Testis (tissue), 3 donors: ENCODE data around the gene MINDY4. TPM values are rescaled to one million over a fixed set of nuclear protein-coding genes. Genes with fewer than 3 reads are reported as not detected.

Experiments
- DNase-seq: peaks from one replicate; pipeline ENCODE4 v3.0.0-alpha.2; 2019
- H3K27ac ChIP-seq, 2 donors: fragments of 200-600 bp; sonication (generic); one replicate each; pipeline ENCODE4 v1.5.1; 2019
- H3K27me3 ChIP-seq: fragments of 200-600 bp; sonication (generic); one replicate; pipeline ENCODE4 v1.5.1; 2019
- H3K36me3 ChIP-seq: fragments of 200-600 bp; sonication (generic); one replicate; pipeline ENCODE4 v1.5.1; 2017; ENCODE audit warnings: low read depth; ENCODE audit errors: missing control alignments
- H3K4me1 ChIP-seq: fragments of 200-600 bp; sonication (generic); one replicate; pipeline ENCODE4 v1.5.1; 2019
- H3K4me3 ChIP-seq, 2 donors: fragments of 200-600 bp; sonication (generic); one replicate each; pipeline ENCODE4 v1.5.1; 2017 to 2019
- H3K9me3 ChIP-seq: fragments of 200-600 bp; sonication (generic); one replicate; pipeline ENCODE4 v1.5.1; 2017
- POLR2A ChIP-seq: fragments of 450-650 bp; IDR thresholded peaks from one replicate; pipeline ENCODE4 v1.6.1; 2017; ENCODE audit warnings: antibody characterized with exemption, mild to moderate bottlenecking, moderate library complexity
- WGBS, 2 donors: methylation state at CpG; one replicate each; pipeline ENCODE4 v1.1.5; 2018; 5-methylcytosine and 5-hydroxymethylcytosine counted together
- intact Hi-C: fragments of 100-400 bp; cut with DNase I; formaldehyde crosslinking; loops from one replicate; pipeline ENCODE4 v1.15.1; 2023; ENCODE audit warnings: low total_unique reads
- polyA plus RNA-seq: library from polyadenylated mRNA; stranded (reverse); fragments of 350-450 nt; fragmentation: Illumina TruSeq; extraction: RNeasy Lipid Tissue Mini Kit (QIAGEN cat#74804); gene quantifications from one replicate; pipeline ENCODE4 v1.2.3, GENCODE V29; 2014; ENCODE audit warnings: low read depth, low replicate concordance; ENCODE audit not compliant: insufficient read depth
- total RNA-seq, 2 donors: library from RNA; depleted of rRNA; stranded (reverse); fragments of >200 nt; gene quantifications; one replicate each; pipeline ENCODE4 v1.2.3, GENCODE V29; 2016
- TF ChIP-seq, protein P1 (sequence below), 3 experiments: fragments of 450-650 bp in 2 of 3; fragments of 200-600 bp in 1 of 3; sonication (generic) in 1 of 3; IDR thresholded peaks; one replicate each; pipeline ENCODE4 v1.5.1; 2016 to 2019; ENCODE audit warnings: antibody characterized with exemption in 3 of 3, mild to moderate bottlenecking in 2 of 3, moderate library complexity in 1 of 3

The MINDY4 gene
- total and polyA plus RNA-seq, 3 donors from 2014 or later = 25.3 to 51.7 (median 47.6) TPM

GRCh38 chr7:30755384-30756154 is 15.6 kb upstream of the MINDY4 start:
- no peaks in the 10 kb centered on the region for H3K36me3 ChIP-seq
- H3K4me3 ChIP-seq = peak overlapping the region in 1 of 2 donors; percentile 19
- WGBS, 2 donors = 47 to 61% methylated on average over 6 to 22 of the region's 22 CpGs
- no peaks in the 10 kb centered on the region for H3K27me3 ChIP-seq
- peaks cover 39% of the 10 kb centered on the region for H3K4me1 ChIP-seq
- peak overlapping the region; percentile 2 to 45 for H3K27ac ChIP-seq
- TF ChIP-seq, protein P1, sequence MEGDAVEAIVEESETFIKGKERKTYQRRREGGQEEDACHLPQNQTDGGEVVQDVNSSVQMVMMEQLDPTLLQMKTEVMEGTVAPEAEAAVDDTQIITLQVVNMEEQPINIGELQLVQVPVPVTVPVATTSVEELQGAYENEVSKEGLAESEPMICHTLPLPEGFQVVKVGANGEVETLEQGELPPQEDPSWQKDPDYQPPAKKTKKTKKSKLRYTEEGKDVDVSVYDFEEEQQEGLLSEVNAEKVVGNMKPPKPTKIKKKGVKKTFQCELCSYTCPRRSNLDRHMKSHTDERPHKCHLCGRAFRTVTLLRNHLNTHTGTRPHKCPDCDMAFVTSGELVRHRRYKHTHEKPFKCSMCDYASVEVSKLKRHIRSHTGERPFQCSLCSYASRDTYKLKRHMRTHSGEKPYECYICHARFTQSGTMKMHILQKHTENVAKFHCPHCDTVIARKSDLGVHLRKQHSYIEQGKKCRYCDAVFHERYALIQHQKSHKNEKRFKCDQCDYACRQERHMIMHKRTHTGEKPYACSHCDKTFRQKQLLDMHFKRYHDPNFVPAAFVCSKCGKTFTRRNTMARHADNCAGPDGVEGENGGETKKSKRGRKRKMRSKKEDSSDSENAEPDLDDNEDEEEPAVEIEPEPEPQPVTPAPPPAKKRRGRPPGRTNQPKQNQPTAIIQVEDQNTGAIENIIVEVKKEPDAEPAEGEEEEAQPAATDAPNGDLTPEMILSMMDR (IDR thresholded peaks at IDR 0.05) = no peak
- no peak for TF ChIP-seq POLR2A
- intact Hi-C loops = no loop called here
- H3K9me3 ChIP-seq = no peaks in the 10 kb centered on the region
- DNase-seq = peak; percentile 69

- Histone ChIP-seq H3K27me3 (no peaks in the 10 kb centered on the region), H3K27ac (peak overlapping the region in 1 of 2 donors; percentile 30), H3K4me3 (no peak overlapping the region), H3K4me1 (peaks cover 54% of the 10 kb centered on the region), H3K36me3 (no peaks in the 10 kb centered on the region), H3K9me3 (no peaks in the 10 kb centered on the region)
- intact Hi-C loops = no loop called here
- no peak for DNase-seq
- 46 to 64% methylated on average over 6 of the region's 6 CpGs for WGBS, 2 donors
- no peak for TF ChIP-seq POLR2A
- TF ChIP-seq, protein P1 (IDR thresholded peaks at IDR 0.05) = no peak
Measured at GRCh38 chr7:30757342-30757692, 13.9 kb upstream of the MINDY4 start.

- 94 to 97% methylated on average over 3 of the region's 3 CpGs for WGBS, 2 donors
- H3K4me3 ChIP-seq = no peak overlapping the region
- peaks cover 65% of the 10 kb centered on the region for H3K4me1 ChIP-seq
- no peaks in the 10 kb centered on the region for H3K36me3 ChIP-seq
- TF ChIP-seq, protein P1 (IDR thresholded peaks at IDR 0.05) = no peak
- TF ChIP-seq POLR2A = no peak
- H3K9me3 ChIP-seq = no peaks in the 10 kb centered on the region
- no peak for DNase-seq
- no peaks in the 10 kb centered on the region for H3K27me3 ChIP-seq
- H3K27ac ChIP-seq = peak overlapping the region; percentile 75 to 86
- intact Hi-C loops = no loop called here
Measured at GRCh38 chr7:30760514-30761213, 10.6 kb upstream of the MINDY4 start.

GRCh38 chr7:30761214-30762156 is 9.7 kb upstream of the MINDY4 start:
- no peak for TF ChIP-seq POLR2A
- TF ChIP-seq, protein P1 (IDR thresholded peaks at IDR 0.05) = no peak
- Histone ChIP-seq H3K27me3 (no peaks in the 10 kb centered on the region), H3K4me3 (no peak overlapping the region), H3K36me3 (no peaks in the 10 kb centered on the region), H3K9me3 (no peaks in the 10 kb centered on the region), H3K27ac (peak overlapping the region; percentile 75 to 86), H3K4me1 (peaks cover 64% of the 10 kb centered on the region)
- peak; percentile 64 for DNase-seq
- 40 to 46% methylated on average over 13 of the region's 13 CpGs for WGBS, 2 donors
- intact Hi-C loops = no loop called here
